BE2C (cell line): ENCODE measurements around the gene CD9.

Experiments
- DNase-seq: peaks from one replicate; pipeline ENCODE4 v3.0.0-alpha.2; 2020
- H3K27me3 ChIP-seq: fragments of 250-450 bp; sonication (Bioruptor Pico); 2 replicates; pipeline ENCODE4 v1.5.1; 2020; ENCODE audit warnings: mild to moderate bottlenecking
- H3K36me3 ChIP-seq: fragments of 250-450 bp; sonication (Bioruptor Pico); 2 replicates; pipeline ENCODE4 v1.5.1; 2020; ENCODE audit warnings: mild to moderate bottlenecking
- H3K4me1 ChIP-seq: fragments of 250-450 bp; sonication (Bioruptor Pico); 2 replicates; pipeline ENCODE4 v1.5.1; 2020
- H3K4me3 ChIP-seq: 2 replicates; pipeline ENCODE4 v1.5.1; 2011; ENCODE audit warnings: low read depth, low read length
- H3K9me3 ChIP-seq: fragments of 250-450 bp; sonication (Bioruptor Pico); 2 replicates; pipeline ENCODE4 v1.5.1; 2020
- TF ChIP-seq, protein P1 (sequence below): IDR thresholded peaks from 2 replicates; pipeline ENCODE4 v1.5.1; 2012; ENCODE audit warnings: mild to moderate bottlenecking, low read depth, low read length

Gene CD9

DNA sequence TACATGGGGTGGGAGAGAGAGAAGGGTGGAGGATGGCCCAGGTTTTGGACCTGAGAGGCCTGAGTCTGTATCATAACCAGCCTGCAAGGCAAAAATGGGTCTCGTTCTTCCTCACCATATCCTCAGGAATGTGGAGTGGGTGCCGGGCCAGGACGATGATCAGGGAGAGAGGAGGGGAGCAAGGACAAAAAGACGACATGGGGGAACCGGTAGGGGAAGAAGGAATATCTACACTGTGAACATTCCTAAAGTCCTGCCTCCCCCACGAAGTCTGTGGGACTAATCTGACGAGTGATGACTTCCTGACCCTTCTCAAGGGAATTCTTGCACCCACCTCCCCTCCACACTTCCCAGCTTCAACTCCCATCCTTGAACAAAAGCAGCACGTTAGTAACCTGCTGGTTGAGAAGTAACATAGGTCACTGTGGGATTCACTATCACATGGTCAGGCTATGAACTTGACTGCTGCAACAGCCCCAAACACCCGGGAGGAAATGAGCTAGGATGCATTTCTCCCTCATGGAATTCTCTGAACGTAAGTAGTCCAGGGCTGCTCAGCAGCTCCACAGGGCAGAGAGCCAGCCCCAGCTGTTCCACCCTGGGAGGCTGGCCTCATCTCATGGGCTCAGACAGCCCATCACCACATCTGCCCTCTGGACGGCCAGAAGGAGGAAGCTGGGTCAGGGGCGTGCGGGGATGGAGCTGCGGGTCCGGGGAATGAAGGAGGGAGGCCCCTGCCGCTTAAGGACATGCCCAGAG lies 38.9 kb upstream of the CD9 start:
- no peak overlapping the region for H3K4me3 ChIP-seq
- no peaks in the 10 kb centered on the region for H3K9me3 ChIP-seq
- no peak for DNase-seq
- TF ChIP-seq, protein P1, sequence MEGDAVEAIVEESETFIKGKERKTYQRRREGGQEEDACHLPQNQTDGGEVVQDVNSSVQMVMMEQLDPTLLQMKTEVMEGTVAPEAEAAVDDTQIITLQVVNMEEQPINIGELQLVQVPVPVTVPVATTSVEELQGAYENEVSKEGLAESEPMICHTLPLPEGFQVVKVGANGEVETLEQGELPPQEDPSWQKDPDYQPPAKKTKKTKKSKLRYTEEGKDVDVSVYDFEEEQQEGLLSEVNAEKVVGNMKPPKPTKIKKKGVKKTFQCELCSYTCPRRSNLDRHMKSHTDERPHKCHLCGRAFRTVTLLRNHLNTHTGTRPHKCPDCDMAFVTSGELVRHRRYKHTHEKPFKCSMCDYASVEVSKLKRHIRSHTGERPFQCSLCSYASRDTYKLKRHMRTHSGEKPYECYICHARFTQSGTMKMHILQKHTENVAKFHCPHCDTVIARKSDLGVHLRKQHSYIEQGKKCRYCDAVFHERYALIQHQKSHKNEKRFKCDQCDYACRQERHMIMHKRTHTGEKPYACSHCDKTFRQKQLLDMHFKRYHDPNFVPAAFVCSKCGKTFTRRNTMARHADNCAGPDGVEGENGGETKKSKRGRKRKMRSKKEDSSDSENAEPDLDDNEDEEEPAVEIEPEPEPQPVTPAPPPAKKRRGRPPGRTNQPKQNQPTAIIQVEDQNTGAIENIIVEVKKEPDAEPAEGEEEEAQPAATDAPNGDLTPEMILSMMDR = no peak
- H3K27me3 ChIP-seq = no peaks in the 10 kb centered on the region
- H3K36me3 ChIP-seq = no peaks in the 10 kb centered on the region
- peaks cover 6% of the 10 kb centered on the region; the same call in 1 of the 2 replicates for H3K4me1 ChIP-seq

DNA sequence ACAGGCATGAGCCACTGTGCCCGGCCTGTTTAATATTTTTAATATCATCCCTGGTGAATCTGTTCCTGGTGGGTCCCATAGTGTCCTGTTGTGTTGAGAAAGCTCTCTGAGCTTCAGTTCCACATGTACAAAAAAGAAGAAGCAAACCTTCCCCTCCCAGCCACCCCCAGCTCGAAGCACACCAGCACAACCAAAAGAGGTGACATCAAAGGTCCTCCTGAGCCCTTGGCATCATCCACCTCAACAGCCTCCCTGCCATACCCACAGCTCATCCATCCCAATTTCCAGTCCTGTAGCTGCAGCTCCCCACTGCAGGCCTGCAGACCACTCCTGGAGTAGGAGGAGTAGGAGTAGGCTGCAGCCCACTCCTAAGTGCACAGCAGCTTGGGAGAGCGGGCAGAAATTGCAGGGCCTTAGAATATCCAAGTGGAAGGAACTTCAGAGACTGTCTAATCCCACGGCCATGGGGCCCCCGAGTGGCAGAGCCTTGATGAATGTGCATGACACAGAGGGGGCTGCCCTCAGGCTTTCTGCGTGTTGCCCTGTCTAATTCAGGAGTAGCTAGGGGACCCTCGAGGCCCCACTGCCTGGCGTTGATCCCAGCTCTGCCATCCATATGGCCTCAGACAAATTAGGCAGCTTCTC lies 36.7 kb upstream of the CD9 start:
- no peaks in the 10 kb centered on the region for H3K9me3 ChIP-seq
- TF ChIP-seq, protein P1 = no peak
- no peaks in the 10 kb centered on the region for H3K36me3 ChIP-seq
- no peak for DNase-seq
- no peak overlapping the region for H3K4me3 ChIP-seq
- no peaks in the 10 kb centered on the region; the same call in 1 of the 2 replicates for H3K4me1 ChIP-seq
- H3K27me3 ChIP-seq = no peaks in the 10 kb centered on the region

DNA sequence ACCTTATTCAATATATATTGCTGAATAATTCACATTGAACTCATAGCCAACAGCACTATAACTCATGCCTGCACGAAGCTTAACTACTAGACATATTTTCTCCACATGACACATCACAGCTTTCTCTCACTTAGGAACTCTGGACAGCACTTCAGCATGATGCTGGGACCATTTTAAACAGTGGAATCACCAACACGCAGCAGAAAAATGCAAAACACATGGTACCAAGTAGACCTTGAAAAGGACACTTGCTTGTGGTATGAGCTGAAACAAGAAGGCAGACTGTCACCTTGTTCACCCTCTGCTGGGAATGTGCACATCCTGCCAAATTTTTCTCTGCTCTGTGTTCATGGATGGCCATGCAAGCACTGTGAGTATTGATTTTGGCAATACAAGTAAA lies 34.8 kb upstream of the CD9 start:
- TF ChIP-seq, protein P1 = no peak
- Histone ChIP-seq H3K9me3 (no peaks in the 10 kb centered on the region), H3K4me3 (no peak overlapping the region), H3K36me3 (no peaks in the 10 kb centered on the region), H3K27me3 (no peaks in the 10 kb centered on the region), H3K4me1 (no peaks in the 10 kb centered on the region; the same call in 1 of the 2 replicates)
- DNase-seq = no peak

DNA sequence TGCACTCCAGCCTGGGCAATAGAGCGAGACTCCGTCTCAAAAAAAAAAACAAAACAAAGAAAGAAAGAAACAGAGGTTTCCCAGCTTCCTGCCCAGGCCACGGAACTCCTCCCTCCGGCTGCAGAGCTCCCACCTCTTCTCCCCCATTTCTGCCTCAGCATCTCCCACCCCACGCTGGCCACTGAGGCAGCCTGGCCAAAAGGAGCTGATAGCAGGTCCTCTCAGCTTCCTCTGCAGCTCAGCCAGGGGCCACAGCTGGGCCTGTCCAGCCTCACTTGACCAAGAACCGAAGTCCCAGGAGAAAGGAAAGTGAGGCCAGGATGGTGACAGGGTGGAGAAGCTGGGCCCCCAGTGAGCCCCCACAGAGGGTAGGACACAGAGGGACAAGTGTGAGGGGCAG lies 33.4 kb upstream of the CD9 start:
- no peak overlapping the region for H3K4me3 ChIP-seq
- TF ChIP-seq, protein P1 = no peak
- H3K9me3 ChIP-seq = no peaks in the 10 kb centered on the region
- no peaks in the 10 kb centered on the region for H3K36me3 ChIP-seq
- no peak for DNase-seq
- H3K4me1 ChIP-seq = no peaks in the 10 kb centered on the region; the same call in 1 of the 2 replicates
- H3K27me3 ChIP-seq = no peaks in the 10 kb centered on the region

DNA sequence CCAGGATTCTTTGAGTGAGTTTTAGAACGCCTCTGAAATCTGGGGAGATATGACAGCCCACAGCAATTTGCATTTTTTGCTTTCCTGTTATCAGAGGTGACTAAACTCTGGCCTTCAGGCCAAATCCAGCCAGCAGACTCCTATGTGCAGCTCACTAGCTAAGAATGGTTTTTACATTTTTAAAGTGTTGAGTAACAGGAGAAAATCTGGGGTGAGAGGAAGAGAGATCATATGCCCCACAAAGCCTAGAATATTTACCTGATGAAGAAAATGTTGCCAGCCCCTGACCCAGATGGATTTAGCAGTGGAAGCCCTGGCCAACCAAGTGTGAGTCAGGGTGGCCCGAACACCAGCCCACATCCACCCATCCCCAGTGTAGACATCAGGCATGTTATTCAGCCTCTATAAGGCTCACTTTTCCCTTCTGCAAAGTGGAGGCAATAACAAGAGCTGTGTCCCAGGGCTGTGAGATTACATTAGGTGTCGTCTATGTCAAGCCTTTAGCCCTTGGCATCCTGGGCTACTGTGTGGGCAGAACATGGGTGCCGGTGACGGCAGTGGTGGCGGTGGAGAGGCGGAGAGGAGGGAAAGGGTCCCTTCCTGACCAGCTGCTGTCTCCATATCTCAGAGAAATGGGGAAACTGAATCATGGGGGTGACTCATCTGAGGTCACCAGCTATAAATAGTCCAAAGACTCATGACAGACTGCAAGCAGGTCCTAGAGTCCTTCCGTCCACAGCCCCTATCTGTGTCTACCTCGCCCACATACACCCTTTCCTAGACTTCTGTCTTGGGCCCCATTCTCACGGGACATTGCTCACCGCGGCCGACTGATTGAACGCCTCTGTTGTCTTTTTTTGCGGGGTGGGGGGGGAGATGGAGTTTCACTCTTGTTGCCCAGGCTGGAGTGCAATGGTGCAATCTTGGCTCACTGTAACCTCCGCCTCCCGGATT lies 32.6 kb upstream of the CD9 start:
- Histone ChIP-seq H3K4me3 (no peak overlapping the region), H3K27me3 (no peaks in the 10 kb centered on the region), H3K4me1 (no peaks in the 10 kb centered on the region; the same call in 1 of the 2 replicates), H3K36me3 (no peaks in the 10 kb centered on the region), H3K9me3 (no peaks in the 10 kb centered on the region)
- no peak for DNase-seq
- TF ChIP-seq, protein P1 = no peak
